Endothelial cell of umbilical vein (primary cell): ENCODE measurements around the gene PPFIBP1.

Source experiments
- EZH2 ChIP-seq: IDR thresholded peaks from 2 replicates; pipeline ENCODE4 v1.6.1; 2012; ENCODE audit warnings: borderline replicate concordance, low read depth, mild to moderate bottlenecking, moderate library complexity, low read length, inconsistent platforms; ENCODE audit not compliant: severe bottlenecking
- FOS ChIP-seq: IDR thresholded peaks from 2 replicates; pipeline ENCODE4 v1.6.1; 2011; ENCODE audit warnings: mild to moderate bottlenecking, low read length, moderate library complexity, borderline replicate concordance; ENCODE audit not compliant: insufficient read depth
- JUN ChIP-seq: IDR thresholded peaks from 2 replicates; pipeline ENCODE4 v1.6.1; 2011; ENCODE audit warnings: borderline replicate concordance, low read depth; ENCODE audit not compliant: insufficient read length, insufficient read depth
- MYC ChIP-seq: IDR thresholded peaks from one replicate; pipeline ENCODE4 v1.6.1; 2011; ENCODE audit warnings: mild to moderate bottlenecking, low read depth, low read length
- POLR2A ChIP-seq: IDR thresholded peaks from 2 replicates; pipeline ENCODE4 v1.6.1; 2012; ENCODE audit warnings: low read depth, mild to moderate bottlenecking, control low read depth, low read length
- POLR2AphosphoS5 ChIP-seq: IDR thresholded peaks from 2 replicates; pipeline ENCODE4 v1.6.1; 2012; ENCODE audit warnings: low read depth, mild to moderate bottlenecking, control low read depth, low read length, moderate library complexity; ENCODE audit not compliant: insufficient read depth
- TF ChIP-seq, protein P1 (sequence below), 2 donors: IDR thresholded peaks; 1 replicate in 1 of 2; 2 replicates in 1 of 2; pipeline ENCODE4 v1.5.1; 2011; ENCODE audit warnings: low read length in 2 of 2, mild to moderate bottlenecking in 2 of 2, moderate library complexity in 2 of 2, control low read depth in 1 of 2, inconsistent platforms in 1 of 2, low read depth in 1 of 2; ENCODE audit not compliant: insufficient read depth in 1 of 2; ENCODE audit errors: extremely low read depth in 1 of 2
- TF ChIP-seq, protein P2 (sequence below): IDR thresholded peaks from 2 replicates; pipeline ENCODE4 v1.6.1; 2011; ENCODE audit not compliant: insufficient read depth, insufficient read length

DNA sequence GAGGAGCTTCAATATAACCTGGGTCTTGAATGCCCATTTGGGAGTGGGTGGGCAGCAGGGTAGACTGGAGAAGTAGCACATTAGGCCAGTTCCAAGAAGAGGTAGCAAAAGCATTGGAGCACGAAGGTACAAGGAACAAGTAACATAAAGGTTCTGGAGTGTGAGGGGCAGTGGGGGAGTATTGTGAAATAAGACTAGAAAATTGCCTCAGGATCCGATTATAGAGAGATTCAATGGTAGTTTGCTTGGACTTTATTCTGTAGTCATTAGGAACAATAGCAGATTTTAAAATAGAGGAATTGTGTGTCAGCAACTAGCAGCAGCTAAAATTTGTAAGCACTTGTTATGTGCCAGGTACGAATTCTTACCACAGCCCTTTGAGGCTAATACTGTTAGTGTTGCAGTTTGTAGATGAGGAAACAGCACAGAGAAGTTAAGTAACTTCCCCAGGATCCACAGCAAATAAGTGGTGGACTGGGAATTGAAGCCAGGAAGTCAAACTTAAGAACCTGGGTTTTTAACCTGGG is 61.8 kb downstream of the PPFIBP1 start:
- TF ChIP-seq, protein P1, sequence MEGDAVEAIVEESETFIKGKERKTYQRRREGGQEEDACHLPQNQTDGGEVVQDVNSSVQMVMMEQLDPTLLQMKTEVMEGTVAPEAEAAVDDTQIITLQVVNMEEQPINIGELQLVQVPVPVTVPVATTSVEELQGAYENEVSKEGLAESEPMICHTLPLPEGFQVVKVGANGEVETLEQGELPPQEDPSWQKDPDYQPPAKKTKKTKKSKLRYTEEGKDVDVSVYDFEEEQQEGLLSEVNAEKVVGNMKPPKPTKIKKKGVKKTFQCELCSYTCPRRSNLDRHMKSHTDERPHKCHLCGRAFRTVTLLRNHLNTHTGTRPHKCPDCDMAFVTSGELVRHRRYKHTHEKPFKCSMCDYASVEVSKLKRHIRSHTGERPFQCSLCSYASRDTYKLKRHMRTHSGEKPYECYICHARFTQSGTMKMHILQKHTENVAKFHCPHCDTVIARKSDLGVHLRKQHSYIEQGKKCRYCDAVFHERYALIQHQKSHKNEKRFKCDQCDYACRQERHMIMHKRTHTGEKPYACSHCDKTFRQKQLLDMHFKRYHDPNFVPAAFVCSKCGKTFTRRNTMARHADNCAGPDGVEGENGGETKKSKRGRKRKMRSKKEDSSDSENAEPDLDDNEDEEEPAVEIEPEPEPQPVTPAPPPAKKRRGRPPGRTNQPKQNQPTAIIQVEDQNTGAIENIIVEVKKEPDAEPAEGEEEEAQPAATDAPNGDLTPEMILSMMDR (IDR thresholded peaks at IDR 0.05; ENCODE audit: extremely low read depth in 1 of 2, insufficient read depth in 1 of 2, low read depth in 1 of 2, low read length in 2 of 2): no peak
- TF ChIP-seq FOS: no peak
- TF ChIP-seq EZH2: no peak
- TF ChIP-seq, protein P2, sequence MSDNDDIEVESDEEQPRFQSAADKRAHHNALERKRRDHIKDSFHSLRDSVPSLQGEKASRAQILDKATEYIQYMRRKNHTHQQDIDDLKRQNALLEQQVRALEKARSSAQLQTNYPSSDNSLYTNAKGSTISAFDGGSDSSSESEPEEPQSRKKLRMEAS: no peak
- no peak for TF ChIP-seq POLR2A
- no peak for TF ChIP-seq POLR2AphosphoS5
- TF ChIP-seq JUN: no peak
- no peak for TF ChIP-seq MYC
